ENCODE measurements around the gene ELL.

GRCh38 chr19:18503337-18503970 is 18.4 kb downstream of the ELL start:
- TF ChIP-seq CTCF (IDR thresholded peaks at IDR 0.05) = no peak
- no peak for TF ChIP-seq POLR2A (IDR thresholded peaks at IDR 0.05)
